HG03108 (cell line): ENCODE results near the gene ADAMTS1.

Experiments
- ATAC-seq: cut with Tn5 transposase; IDR thresholded peaks from one replicate; pipeline ENCODE4 v1.9.1; 2021; ENCODE audit warnings: moderate library complexity; ENCODE audit not compliant: unreplicated experiment

Gene ADAMTS1

GRCh38 chr21:26788790-26789189 lies 56.4 kb downstream of the ADAMTS1 start:
- no peak for ATAC-seq
